ENCODE data around the gene ARFGAP3. TPM values are rescaled to one million over a fixed set of nuclear protein-coding genes. Genes with fewer than 3 reads are reported as not detected.
A peak's percentile ranks its signal among the peaks of the same experiment; 100 is the strongest.

The ARFGAP3 gene, protein sequence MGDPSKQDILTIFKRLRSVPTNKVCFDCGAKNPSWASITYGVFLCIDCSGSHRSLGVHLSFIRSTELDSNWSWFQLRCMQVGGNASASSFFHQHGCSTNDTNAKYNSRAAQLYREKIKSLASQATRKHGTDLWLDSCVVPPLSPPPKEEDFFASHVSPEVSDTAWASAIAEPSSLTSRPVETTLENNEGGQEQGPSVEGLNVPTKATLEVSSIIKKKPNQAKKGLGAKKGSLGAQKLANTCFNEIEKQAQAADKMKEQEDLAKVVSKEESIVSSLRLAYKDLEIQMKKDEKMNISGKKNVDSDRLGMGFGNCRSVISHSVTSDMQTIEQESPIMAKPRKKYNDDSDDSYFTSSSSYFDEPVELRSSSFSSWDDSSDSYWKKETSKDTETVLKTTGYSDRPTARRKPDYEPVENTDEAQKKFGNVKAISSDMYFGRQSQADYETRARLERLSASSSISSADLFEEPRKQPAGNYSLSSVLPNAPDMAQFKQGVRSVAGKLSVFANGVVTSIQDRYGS
- total RNA-seq, result 10 to 100 TPM; 25.9 to 60.8 (median 41.9) TPM

DNA sequence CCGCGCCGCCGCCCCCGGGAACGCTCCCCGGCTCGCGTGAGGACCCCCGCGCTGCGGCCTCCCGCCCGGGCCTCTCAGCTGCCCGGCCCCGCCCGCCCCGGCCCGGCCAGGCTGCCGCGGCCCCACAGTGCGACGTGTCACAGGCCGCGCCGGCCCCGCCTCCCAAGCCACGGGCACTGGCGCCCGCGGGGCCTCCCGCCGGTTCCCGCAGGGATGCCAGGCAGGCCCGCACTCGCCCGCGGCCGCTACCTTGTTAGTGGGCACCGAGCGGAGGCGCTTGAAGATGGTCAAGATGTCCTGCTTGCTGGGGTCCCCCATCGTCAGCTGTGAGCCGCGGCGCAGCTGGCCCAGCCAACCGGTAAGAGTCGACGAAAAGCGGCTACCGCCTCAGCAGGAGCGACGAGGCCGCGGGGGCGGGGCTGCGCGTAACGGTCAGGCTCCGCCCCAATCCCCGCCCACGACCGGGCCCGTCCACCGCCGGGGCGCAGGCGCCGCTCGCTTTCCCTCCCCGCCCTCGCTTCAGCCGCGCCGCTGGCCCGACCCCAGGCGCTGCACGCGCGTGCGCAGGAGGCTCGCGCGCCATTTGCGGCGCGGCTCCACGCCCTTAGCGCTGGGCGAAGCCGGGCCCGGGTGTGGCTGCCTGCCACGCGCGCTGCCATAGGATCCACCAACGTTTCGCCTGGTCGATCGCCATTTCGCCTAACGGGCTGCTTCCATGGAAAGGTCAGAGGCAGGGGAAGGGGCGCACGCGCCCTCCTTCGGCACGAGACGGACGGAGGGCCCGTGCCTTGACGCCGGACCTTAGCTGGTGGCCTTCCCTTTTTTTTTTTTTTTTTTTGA lies at the start of gene ARFGAP3:
ARFGAP3 (minus strand) TSS at position 409 of the 840 bp plus-strand sequence; CDS start at position 318, 91 bp downstream.
- no peaks in the 10 kb centered on the region for H3K9me3 ChIP-seq
- H3K27ac ChIP-seq, result peak within 1 kb of the TSS; percentile 87 to 97 (median 96)
- H3K4me1 ChIP-seq, result peaks cover 19 to 26% (median 21%) of the 10 kb centered on the region in 4 donors
- peak; percentile 98 to 99 for ATAC-seq (ENCODE audit: low FRiP score in 2 of 2)
- DNase-seq, result peak; percentile 96 to 99
- peaks cover 0 to 7% (median 0%) of the 10 kb centered on the region in 4 donors for H3K36me3 ChIP-seq
- whole genome bisulfite sequencing, 2 donors, result 11 to 64% methylated on average over 15 to 71 of the region's 111 CpGs
- H3K4me3 ChIP-seq, result peak within 1 kb of the TSS; percentile 51 to 91 (median 68)
- H3K27me3 ChIP-seq, result no peaks in the 10 kb centered on the region
- TF ChIP-seq POLR2AphosphoS5 (IDR thresholded peaks at IDR 0.05) (peak; percentile 78 to 94), EP300 (IDR thresholded peaks at IDR 0.05) (no peak), POLR2A (IDR thresholded peaks at IDR 0.05) (peak in 3 of 4 donors; percentile 86 to 92 (median 91))
- TF ChIP-seq, protein P1, sequence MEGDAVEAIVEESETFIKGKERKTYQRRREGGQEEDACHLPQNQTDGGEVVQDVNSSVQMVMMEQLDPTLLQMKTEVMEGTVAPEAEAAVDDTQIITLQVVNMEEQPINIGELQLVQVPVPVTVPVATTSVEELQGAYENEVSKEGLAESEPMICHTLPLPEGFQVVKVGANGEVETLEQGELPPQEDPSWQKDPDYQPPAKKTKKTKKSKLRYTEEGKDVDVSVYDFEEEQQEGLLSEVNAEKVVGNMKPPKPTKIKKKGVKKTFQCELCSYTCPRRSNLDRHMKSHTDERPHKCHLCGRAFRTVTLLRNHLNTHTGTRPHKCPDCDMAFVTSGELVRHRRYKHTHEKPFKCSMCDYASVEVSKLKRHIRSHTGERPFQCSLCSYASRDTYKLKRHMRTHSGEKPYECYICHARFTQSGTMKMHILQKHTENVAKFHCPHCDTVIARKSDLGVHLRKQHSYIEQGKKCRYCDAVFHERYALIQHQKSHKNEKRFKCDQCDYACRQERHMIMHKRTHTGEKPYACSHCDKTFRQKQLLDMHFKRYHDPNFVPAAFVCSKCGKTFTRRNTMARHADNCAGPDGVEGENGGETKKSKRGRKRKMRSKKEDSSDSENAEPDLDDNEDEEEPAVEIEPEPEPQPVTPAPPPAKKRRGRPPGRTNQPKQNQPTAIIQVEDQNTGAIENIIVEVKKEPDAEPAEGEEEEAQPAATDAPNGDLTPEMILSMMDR (IDR thresholded peaks at IDR 0.05), result peak in 3 of 6 experiments; percentile 36 to 58 (median 46)

DNA sequence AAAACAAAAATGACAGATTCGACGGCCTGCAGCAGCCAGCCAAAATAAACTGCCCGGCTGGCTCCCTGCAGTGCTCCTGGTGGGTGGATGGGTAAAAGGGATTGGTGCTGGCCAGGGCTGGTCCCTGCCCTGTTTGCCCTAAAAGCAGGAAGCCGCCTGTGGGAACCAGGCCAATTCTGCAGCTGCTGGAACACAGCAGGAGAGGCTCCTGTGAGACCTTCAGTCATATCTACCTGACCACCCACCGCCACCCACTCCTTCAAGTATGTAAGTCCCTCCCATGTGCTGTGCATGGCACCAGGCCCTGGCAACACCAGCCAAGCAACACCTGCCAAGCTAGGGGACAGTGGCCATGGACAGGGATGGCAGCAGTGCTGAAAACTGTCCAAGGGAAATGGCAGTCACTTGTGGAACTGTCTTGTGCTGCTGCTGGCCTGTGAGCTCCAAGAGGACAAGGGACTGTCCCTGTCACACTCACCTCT lies 48.7 kb upstream of the ARFGAP3 start:
- peak in 1 of 2 donors; percentile 53 for DNase-seq
- ATAC-seq (ENCODE audit: low FRiP score in 2 of 2), result peak in 1 of 2 donors; percentile 12
- H3K4me3 ChIP-seq, result no peak overlapping the region
- H3K9me3 ChIP-seq, result no peaks in the 10 kb centered on the region
- H3K36me3 ChIP-seq, result peaks cover 7 to 29% (median 16%) of the 10 kb centered on the region in 4 donors
- WGBS, 2 donors, result 38 to 58% methylated on average over 5 of the region's 5 CpGs
- H3K4me1 ChIP-seq, result peaks cover 36 to 54% (median 37%) of the 10 kb centered on the region in 4 donors
- TF ChIP-seq POLR2A (IDR thresholded peaks at IDR 0.05), result no peak
- no peak for TF ChIP-seq POLR2AphosphoS5 (IDR thresholded peaks at IDR 0.05)
- TF ChIP-seq EP300 (IDR thresholded peaks at IDR 0.05), result no peak
- TF ChIP-seq, protein P1 (IDR thresholded peaks at IDR 0.05), result no peak
- no peaks in the 10 kb centered on the region for H3K27me3 ChIP-seq
- peak overlapping the region in 3 of 4 donors; percentile 69 to 77 (median 73) for H3K27ac ChIP-seq

DNA sequence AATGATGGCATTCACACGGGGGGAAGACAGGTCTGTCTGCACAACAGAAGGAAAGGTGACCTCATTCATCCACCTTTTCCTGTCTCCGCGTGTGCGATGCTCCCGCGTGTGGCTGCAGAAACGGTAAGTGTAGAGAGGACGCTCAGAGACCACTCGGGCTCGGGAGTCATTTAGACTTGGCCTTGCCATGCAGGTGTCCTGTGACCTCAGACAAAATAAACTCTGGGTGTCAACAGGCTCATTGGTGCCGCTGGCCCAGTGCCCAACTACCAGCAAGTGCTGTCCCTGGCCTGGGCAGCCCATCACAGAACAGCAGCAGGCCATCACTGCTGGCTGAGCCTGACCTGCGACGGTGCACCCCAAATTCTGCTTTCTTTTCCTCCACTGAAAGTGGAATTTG lies 48.1 kb upstream of the ARFGAP3 start:
- H3K4me1 ChIP-seq, result peaks cover 36 to 50% (median 37%) of the 10 kb centered on the region in 4 donors
- WGBS, 2 donors, result 74 to 84% methylated on average over 13 of the region's 13 CpGs

DNA sequence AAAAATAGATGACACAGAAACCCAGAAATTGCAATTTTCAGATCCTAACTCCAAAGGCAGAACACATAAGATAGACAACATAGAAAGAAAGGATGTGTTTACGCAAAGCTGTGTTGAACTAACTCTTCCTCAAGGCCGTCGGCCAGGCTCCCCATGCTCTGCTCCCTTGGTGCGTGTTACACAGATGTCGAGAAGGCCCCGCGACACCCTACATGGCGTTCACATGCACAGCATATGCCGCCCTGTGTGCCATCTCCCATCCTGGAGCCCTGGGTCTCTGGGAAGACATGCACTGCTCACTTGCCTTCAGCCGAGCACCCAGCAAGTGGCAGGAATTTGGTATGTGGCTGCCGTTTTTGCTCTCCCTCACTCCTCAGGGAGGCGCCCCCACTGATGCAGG lies 47.0 kb upstream of the ARFGAP3 start:
- ATAC-seq (ENCODE audit: low FRiP score in 2 of 2) (no peak), DNase-seq (no peak)
- peaks cover 36 to 45% (median 37%) of the 10 kb centered on the region in 4 donors for H3K4me1 ChIP-seq
- TF ChIP-seq POLR2AphosphoS5 (IDR thresholded peaks at IDR 0.05) (no peak), EP300 (IDR thresholded peaks at IDR 0.05) (no peak), POLR2A (IDR thresholded peaks at IDR 0.05) (no peak)
- TF ChIP-seq, protein P1 (IDR thresholded peaks at IDR 0.05), result no peak
- peaks cover 5 to 15% (median 7%) of the 10 kb centered on the region in 4 donors for H3K36me3 ChIP-seq
- no peak overlapping the region for H3K27ac ChIP-seq
- no peaks in the 10 kb centered on the region for H3K9me3 ChIP-seq
- H3K27me3 ChIP-seq, result no peaks in the 10 kb centered on the region
- H3K4me3 ChIP-seq, result no peak overlapping the region
- WGBS, 2 donors, result 89 to 95% methylated on average over 12 of the region's 12 CpGs

More for the DNA sequence above, 48.1 kb upstream of the ARFGAP3 start:
- Histone ChIP-seq H3K36me3 (peaks cover 5 to 24% (median 12%) of the 10 kb centered on the region in 4 donors), H3K4me3 (no peak overlapping the region), H3K27ac (peak overlapping the region in 3 of 4 donors; percentile 69 to 77 (median 73)), H3K27me3 (no peaks in the 10 kb centered on the region), H3K9me3 (no peaks in the 10 kb centered on the region)
- ATAC-seq (ENCODE audit: low FRiP score in 2 of 2) (no peak), DNase-seq (no peak)
- no peak for TF ChIP-seq POLR2A (IDR thresholded peaks at IDR 0.05)

Data from upper lobe of left lung (tissue), 6 donors.